PC-9 (cell line): ENCODE results near the gene FAM72C. TPM values are rescaled to one million over a fixed set of nuclear protein-coding genes. Genes with fewer than 3 reads are reported as not detected.
"Not testable (repeated sequence)": the region's sequence is repeated elsewhere in the genome, so short reads cannot be mapped to it uniquely, and the experiment has no call there.

Experiments used
- BruUV-seq: library from RNA; stranded (reverse); fragments of 400-500 nt; replicated peaks from 2 replicates; lab custom pipeline; 2021; lab: Mats Ljungman, UMichigan
- CTCF ChIA-PET: fragments of 300-600 bp; sonication (Branson Sonifier 250); formaldehyde crosslinking; loops from one replicate; lab custom pipeline; 2022; ENCODE audit warnings: antibody characterized with exemption; lab: Charles Lee
- POLR2A ChIA-PET: fragments of 300-600 bp; sonication (Branson Sonifier 250); formaldehyde crosslinking; loops from one replicate; lab custom pipeline; 2022; ENCODE audit warnings: antibody characterized with exemption; ENCODE audit not compliant: unreplicated experiment; lab: Charles Lee
- DNase-seq, 2 experiments: peaks; one replicate each; pipeline versions ENCODE4 v3.0.0 to v3.0.0-alpha.2; 2015 to 2022; ENCODE audit warnings: mixed read lengths in 1 of 2
- H2AFZ ChIP-seq: fragments of 200-600 bp; sonication (generic); 2 replicates; pipeline ENCODE4 v1.8.1; 2017; ENCODE audit warnings: antibody characterized with exemption
- H3F3A ChIP-seq: fragments of 200-600 bp; sonication (generic); 2 replicates; pipeline ENCODE4 v1.8.1; 2017; ENCODE audit warnings: antibody characterized with exemption, mild to moderate bottlenecking, low read depth; ENCODE audit not compliant: insufficient read depth
- H3K27ac ChIP-seq: fragments of 200-600 bp; sonication (generic); 2 replicates; pipeline ENCODE4 v1.6.1; 2016; ENCODE audit warnings: mixed run types
- H3K27me3 ChIP-seq: fragments of 200-600 bp; sonication (generic); 2 replicates; pipeline ENCODE4 v1.6.1; 2016; ENCODE audit warnings: low read depth, mixed run types; ENCODE audit not compliant: insufficient read depth
- H3K36me3 ChIP-seq: fragments of 200-600 bp; sonication (generic); 2 replicates; pipeline ENCODE4 v1.6.1; 2016; ENCODE audit warnings: low read depth, mixed run types
- H3K4me1 ChIP-seq: fragments of 200-600 bp; sonication (generic); replicated peaks from 2 replicates; pipeline ENCODE4 v1.6.1; 2016; ENCODE audit warnings: mixed run types; ENCODE audit not compliant: insufficient read depth
- H3K4me2 ChIP-seq: fragments of 200-600 bp; sonication (generic); 2 replicates; pipeline ENCODE4 v1.6.1; 2017; ENCODE audit warnings: mixed run types
- H3K4me3 ChIP-seq: fragments of 200-600 bp; sonication (generic); 2 replicates; pipeline ENCODE4 v1.6.1; 2016; ENCODE audit warnings: mixed run types
- H3K79me2 ChIP-seq: fragments of 200-600 bp; sonication (generic); 2 replicates; pipeline ENCODE4 v1.6.1; 2017; ENCODE audit warnings: low read depth, mixed run types
- H3K9me2 ChIP-seq: fragments of 200-600 bp; sonication (generic); 2 replicates; pipeline ENCODE4 v1.8.1; 2017; ENCODE audit warnings: mild to moderate bottlenecking; ENCODE audit not compliant: insufficient read depth
- H3K9me3 ChIP-seq: fragments of 200-600 bp; sonication (generic); 2 replicates; pipeline ENCODE4 v1.8.1; 2016; ENCODE audit warnings: low read depth; ENCODE audit not compliant: insufficient read depth
- H4K20me1 ChIP-seq: fragments of 200-600 bp; sonication (generic); 2 replicates; pipeline ENCODE4 v1.8.1; 2017; ENCODE audit not compliant: insufficient read depth
- intact Hi-C: fragments of 100-400 bp; cut with micrococcal nuclease; formaldehyde crosslinking; loops from one replicate; pipeline ENCODE4 v1.10.0; 2022; ENCODE audit not compliant: unreplicated experiment
- total RNA-seq: library from RNA; stranded (reverse); gene quantifications from 2 replicates; pipeline ENCODE4 v1.2.3, GENCODE V29; 2021

FAM72C gene
- total RNA-seq, 1 experiment from 2014 or later = 1.3 TPM

GRCh38 chr1:143974416-143974815 lies 2.6 kb upstream of the FAM72C start:
- H3K27ac ChIP-seq, H3K27me3 ChIP-seq, H3K4me1 ChIP-seq, H3F3A ChIP-seq, H4K20me1 ChIP-seq, POLR2A ChIA-PET, DNase-seq, H3K79me2 ChIP-seq, H3K36me3 ChIP-seq, H2AFZ ChIP-seq, H3K9me2 ChIP-seq, H3K4me2 ChIP-seq, intact Hi-C loops, CTCF ChIA-PET, H3K4me3 ChIP-seq, BruUV-seq, H3K9me3 ChIP-seq: not testable (repeated sequence)

- H3K36me3 ChIP-seq, H3K4me3 ChIP-seq, H3K79me2 ChIP-seq, intact Hi-C loops, H4K20me1 ChIP-seq, H3K9me3 ChIP-seq, H2AFZ ChIP-seq, CTCF ChIA-PET, H3K4me2 ChIP-seq, H3K9me2 ChIP-seq, POLR2A ChIA-PET, H3K4me1 ChIP-seq, DNase-seq, BruUV-seq, H3F3A ChIP-seq, H3K27me3 ChIP-seq, H3K27ac ChIP-seq: not testable (repeated sequence)
These were observed 2.2 kb upstream of the FAM72C start for GRCh38 chr1:143973876-143974414.

DNA sequence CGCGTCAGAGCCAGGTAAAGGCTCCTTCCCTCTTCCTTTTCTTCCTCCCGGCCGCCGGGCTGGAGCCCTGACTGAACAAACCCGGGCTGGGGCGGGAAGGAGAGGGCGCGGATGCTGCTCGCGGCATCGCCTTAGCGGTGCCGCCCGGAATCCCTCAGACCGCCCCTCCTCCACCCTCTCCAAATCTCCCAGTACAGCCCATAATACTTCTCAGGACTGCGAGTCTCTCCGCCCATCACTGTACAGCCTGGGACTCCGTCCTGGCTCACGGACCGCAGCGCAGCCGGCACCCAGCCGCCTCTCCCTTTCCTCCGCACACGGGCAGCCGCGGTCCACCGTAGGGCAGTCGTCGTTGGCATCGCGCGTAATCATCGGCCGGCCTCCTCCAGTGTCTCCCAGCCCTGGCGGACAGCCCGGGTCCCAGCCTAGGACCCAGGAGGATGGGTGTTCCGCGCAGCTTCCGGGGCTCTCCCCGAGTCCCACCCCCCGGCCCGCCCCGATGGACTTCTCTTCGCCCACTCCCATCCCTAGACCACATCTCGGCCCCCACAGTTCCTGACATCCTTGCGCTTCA lies 1.1 kb upstream of the FAM72C start:
- H3K27ac ChIP-seq, POLR2A ChIA-PET, DNase-seq, H2AFZ ChIP-seq, H3F3A ChIP-seq, H3K9me2 ChIP-seq, H4K20me1 ChIP-seq, H3K4me2 ChIP-seq, H3K9me3 ChIP-seq, H3K36me3 ChIP-seq, intact Hi-C loops, CTCF ChIA-PET, H3K27me3 ChIP-seq, H3K79me2 ChIP-seq, H3K4me1 ChIP-seq, H3K4me3 ChIP-seq: not testable (repeated sequence)
- BruUV-seq = TSS peak; percentile 91

- intact Hi-C loops, H3K4me1 ChIP-seq, H3K27ac ChIP-seq, BruUV-seq, POLR2A ChIA-PET, H3K9me3 ChIP-seq, H3K36me3 ChIP-seq, H2AFZ ChIP-seq, CTCF ChIA-PET, H3F3A ChIP-seq, H3K4me2 ChIP-seq, H3K27me3 ChIP-seq, H3K9me2 ChIP-seq, DNase-seq, H3K79me2 ChIP-seq, H4K20me1 ChIP-seq, H3K4me3 ChIP-seq: not testable (repeated sequence)
These were observed 5.9 kb downstream of the FAM72C start for GRCh38 chr1:143965860-143966259.

- H3K79me2 ChIP-seq, H3K27ac ChIP-seq, intact Hi-C loops, CTCF ChIA-PET, H4K20me1 ChIP-seq, BruUV-seq, H3K27me3 ChIP-seq, H3K4me3 ChIP-seq, H3K9me2 ChIP-seq, H3K36me3 ChIP-seq, H3F3A ChIP-seq, H2AFZ ChIP-seq, H3K4me1 ChIP-seq, DNase-seq, H3K9me3 ChIP-seq, POLR2A ChIA-PET, H3K4me2 ChIP-seq: not testable (repeated sequence)
These were observed 7.5 kb downstream of the FAM72C start for GRCh38 chr1:143964294-143964693.

DNA sequence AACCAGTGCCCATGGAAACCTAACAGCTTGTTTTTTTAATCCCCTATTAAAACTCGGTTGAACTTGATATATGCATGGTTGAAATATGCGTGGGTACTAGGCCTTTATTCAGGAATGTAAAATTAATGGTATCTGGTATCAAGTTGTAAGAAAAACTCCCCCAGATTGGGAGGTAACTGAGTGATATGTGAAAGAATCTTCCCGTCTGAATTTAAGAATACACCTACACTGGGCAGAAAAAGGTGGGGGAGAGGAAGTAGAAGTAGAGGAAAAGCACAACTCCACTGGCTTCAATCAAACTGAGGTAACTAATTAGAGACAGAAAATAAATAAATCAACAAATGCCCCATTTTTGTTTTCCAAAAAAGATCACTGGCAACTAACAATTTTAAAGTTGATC lies 15.9 kb downstream of the FAM72C start:
- H4K20me1 ChIP-seq, intact Hi-C loops, H3K36me3 ChIP-seq, H3K27ac ChIP-seq, H2AFZ ChIP-seq, H3K4me3 ChIP-seq, H3K9me2 ChIP-seq, H3K4me1 ChIP-seq, POLR2A ChIA-PET, BruUV-seq, H3K79me2 ChIP-seq, DNase-seq, H3F3A ChIP-seq, H3K9me3 ChIP-seq, CTCF ChIA-PET, H3K27me3 ChIP-seq, H3K4me2 ChIP-seq: not testable (repeated sequence)

DNA sequence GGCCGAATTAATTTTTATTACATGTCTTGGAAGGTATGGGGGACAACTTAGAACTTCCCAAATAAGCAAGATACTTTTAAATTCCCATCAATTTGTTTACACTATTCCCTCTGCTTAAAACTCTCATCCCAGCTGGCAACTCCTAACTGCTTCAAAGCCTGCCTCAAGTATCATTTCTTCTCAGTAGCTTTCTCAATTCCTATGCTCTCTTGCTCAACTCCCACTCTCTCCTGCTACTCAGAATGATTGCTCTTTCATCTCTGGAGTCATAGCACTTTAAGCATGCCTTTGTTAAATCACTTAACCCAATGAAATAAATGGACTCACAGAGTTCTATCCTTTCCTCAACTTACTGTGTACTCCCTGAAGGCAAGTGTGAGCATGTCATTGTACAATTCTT lies 18.9 kb downstream of the FAM72C start:
- H3K79me2 ChIP-seq, DNase-seq, H3K36me3 ChIP-seq, intact Hi-C loops, POLR2A ChIA-PET, H3K27me3 ChIP-seq, H3K4me2 ChIP-seq, H3K9me3 ChIP-seq, BruUV-seq, CTCF ChIA-PET, H3K9me2 ChIP-seq, H2AFZ ChIP-seq, H3K4me1 ChIP-seq, H3F3A ChIP-seq, H3K27ac ChIP-seq, H4K20me1 ChIP-seq, H3K4me3 ChIP-seq: not testable (repeated sequence)
